Fibroblast of villous mesenchyme (primary cell): ENCODE results near the gene ANXA6. TPM values are rescaled to one million over a fixed set of nuclear protein-coding genes. Genes with fewer than 3 reads are reported as not detected.

Experiments
- DNase-seq: peaks from one replicate; pipeline ENCODE4 v3.0.0-alpha.2; 2010; ENCODE audit warnings: low read depth
- H3K4me3 ChIP-seq: 2 replicates; pipeline ENCODE4 v1.5.1; 2011; ENCODE audit warnings: low read depth, mild to moderate bottlenecking, low read length
- total RNA-seq: library from RNA; depleted of rRNA; stranded (reverse); fragments of >200 nt; gene quantifications from 2 replicates; pipeline ENCODE4 v1.2.3, GENCODE V29; 2012
- TF ChIP-seq, protein P1 (sequence below): IDR thresholded peaks from 2 replicates; pipeline ENCODE4 v1.5.1; 2012; ENCODE audit warnings: low read depth, mild to moderate bottlenecking, low read length; ENCODE audit not compliant: insufficient read depth

The ANXA6 gene
- total RNA-seq, 1 donor = 537 TPM

- TF ChIP-seq, protein P1, sequence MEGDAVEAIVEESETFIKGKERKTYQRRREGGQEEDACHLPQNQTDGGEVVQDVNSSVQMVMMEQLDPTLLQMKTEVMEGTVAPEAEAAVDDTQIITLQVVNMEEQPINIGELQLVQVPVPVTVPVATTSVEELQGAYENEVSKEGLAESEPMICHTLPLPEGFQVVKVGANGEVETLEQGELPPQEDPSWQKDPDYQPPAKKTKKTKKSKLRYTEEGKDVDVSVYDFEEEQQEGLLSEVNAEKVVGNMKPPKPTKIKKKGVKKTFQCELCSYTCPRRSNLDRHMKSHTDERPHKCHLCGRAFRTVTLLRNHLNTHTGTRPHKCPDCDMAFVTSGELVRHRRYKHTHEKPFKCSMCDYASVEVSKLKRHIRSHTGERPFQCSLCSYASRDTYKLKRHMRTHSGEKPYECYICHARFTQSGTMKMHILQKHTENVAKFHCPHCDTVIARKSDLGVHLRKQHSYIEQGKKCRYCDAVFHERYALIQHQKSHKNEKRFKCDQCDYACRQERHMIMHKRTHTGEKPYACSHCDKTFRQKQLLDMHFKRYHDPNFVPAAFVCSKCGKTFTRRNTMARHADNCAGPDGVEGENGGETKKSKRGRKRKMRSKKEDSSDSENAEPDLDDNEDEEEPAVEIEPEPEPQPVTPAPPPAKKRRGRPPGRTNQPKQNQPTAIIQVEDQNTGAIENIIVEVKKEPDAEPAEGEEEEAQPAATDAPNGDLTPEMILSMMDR = no peak
- no peak for DNase-seq
- H3K4me3 ChIP-seq = no peak overlapping the region
These were observed 12.7 kb downstream of the ANXA6 start for GRCh38 chr5:151144922-151145321.

GRCh38 chr5:151144275-151144674 lies 13.3 kb downstream of the ANXA6 start:
- DNase-seq = no peak
- TF ChIP-seq, protein P1 = no peak
- H3K4me3 ChIP-seq = no peak overlapping the region

DNA sequence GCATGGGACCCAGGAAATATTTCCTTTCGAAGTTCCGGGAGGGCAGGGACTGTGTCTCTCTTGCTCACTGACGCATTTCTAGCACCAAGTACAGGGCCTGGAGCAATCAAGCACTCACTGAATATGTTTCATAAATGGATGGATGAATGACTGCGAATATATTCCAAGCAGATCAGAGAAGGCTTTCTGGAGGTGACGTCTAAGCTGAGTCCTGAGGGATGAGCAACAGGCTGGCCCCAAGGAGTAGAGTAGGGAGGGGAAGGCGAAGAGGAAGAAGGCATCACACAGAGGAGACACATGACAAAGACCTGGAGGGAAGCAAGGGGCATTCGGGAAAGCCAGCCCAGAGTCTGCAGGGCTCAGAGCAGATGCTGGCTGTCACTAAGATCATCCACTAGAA lies 13.9 kb downstream of the ANXA6 start:
- TF ChIP-seq, protein P1 = no peak
- no peak for DNase-seq
- no peak overlapping the region for H3K4me3 ChIP-seq

DNA sequence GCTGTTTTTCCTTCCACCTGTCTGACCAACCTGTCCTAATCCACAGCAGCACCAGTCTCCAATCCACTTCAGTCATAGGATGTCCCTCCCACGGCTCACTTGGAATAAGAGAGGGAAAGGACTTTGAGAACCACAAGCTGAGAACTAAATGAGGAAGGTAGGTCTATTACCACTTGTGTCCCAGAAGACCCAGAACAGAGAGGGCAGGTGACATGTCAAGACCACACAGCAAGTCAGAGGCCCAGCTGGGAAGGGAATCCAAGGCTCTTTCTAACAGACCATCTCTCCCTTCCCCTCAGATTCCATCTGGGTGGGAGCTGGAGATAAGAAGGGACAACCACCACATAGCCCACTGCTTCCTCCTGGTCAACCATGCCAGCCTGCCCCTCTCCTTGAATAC lies 14.6 kb downstream of the ANXA6 start:
- no peak for DNase-seq
- TF ChIP-seq, protein P1 = no peak
- no peak overlapping the region for H3K4me3 ChIP-seq

GRCh38 chr5:151141535-151141934 lies 16.0 kb downstream of the ANXA6 start:
- TF ChIP-seq, protein P1 = no peak
- peak; percentile 18 for DNase-seq
- no peak overlapping the region for H3K4me3 ChIP-seq

GRCh38 chr5:151140686-151141459 lies 16.7 kb downstream of the ANXA6 start:
- TF ChIP-seq, protein P1 = no peak
- no peak for DNase-seq
- no peak overlapping the region for H3K4me3 ChIP-seq

GRCh38 chr5:151139646-151140045 lies 17.9 kb downstream of the ANXA6 start:
- DNase-seq = no peak
- no peak overlapping the region for H3K4me3 ChIP-seq
- TF ChIP-seq, protein P1 = no peak
